Stimulated activated effector memory CD8-positive, alpha-beta T cell treated with anti-CD3 and anti-CD28 coated beads, Interleukin-12 subunit alpha, Interleukin-12 subunit beta, amount 100 ng/mL, for 72 hours (primary cell): Measurements from ENCODE around the gene TRABD.
A peak's percentile ranks its signal among the peaks of the same experiment; 100 is the strongest.
"Not testable (repeated sequence)": the region's sequence is repeated elsewhere in the genome, so short reads cannot be mapped to it uniquely, and the experiment has no call there.

Experiments
- ATAC-seq: fragments of 150-1000 bp; cut with Tn5 transposase; 2 replicates; pipeline ENCODE4 v1.10.0; 2021
- DNase-seq, 2 donors: peaks; one replicate each; pipeline ENCODE4 v3.0.0; 2021 to 2022; ENCODE audit warnings: low spot score in 2 of 2
- H3K27ac Mint-ChIP-seq: one replicate; pipeline ENCODE4 v1.8.0; 2022; ENCODE audit warnings: mild to moderate bottlenecking, mixed read lengths
- H3K36me3 Mint-ChIP-seq: one replicate; pipeline ENCODE4 v1.8.0; 2022; ENCODE audit warnings: mild to moderate bottlenecking, mixed read lengths
- H3K4me1 Mint-ChIP-seq: one replicate; pipeline ENCODE4 v1.8.0; 2022; ENCODE audit warnings: mixed read lengths
- H3K4me3 Mint-ChIP-seq: one replicate; pipeline ENCODE4 v1.8.0; 2022; ENCODE audit warnings: mild to moderate bottlenecking, mixed read lengths
- H3K9me3 Mint-ChIP-seq: one replicate; pipeline ENCODE4 v1.8.0; 2022; ENCODE audit warnings: mixed read lengths

Gene TRABD

DNA sequence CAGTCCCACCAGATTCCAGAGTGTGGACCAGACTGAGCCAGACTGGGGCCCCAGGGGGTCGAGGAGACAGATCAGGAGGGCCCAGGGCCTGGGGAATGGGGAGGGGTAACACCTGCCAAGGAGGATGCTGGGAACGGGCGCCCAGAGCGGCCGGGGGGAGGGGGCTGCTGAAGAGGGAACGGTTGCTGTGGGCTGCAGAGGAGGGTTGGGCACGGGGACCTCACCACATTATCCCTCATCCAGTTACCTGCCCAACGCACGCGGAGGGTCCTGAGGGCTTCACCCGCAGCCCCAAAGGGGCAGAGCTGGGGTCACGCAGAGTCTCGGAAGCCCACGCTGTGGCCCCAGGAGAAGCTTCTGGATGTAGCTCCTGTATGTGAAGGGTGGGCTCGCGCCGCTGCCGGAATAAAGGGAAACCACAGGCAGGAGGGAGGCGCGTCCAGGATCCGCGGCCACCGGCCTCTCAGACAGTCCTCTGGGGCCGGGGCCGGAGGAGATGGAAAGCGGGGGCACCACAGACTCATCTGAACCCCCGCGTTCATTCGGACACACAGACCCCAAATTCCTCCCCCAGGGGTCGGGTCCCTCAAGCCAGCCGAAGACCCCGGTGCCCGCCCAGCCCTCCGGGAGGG, 14.2 kb downstream of the TRABD start:
- Mint-ChIP-seq H3K27ac (peak overlapping the region; percentile 43), H3K9me3 (no peaks in the 10 kb centered on the region), H3K4me1 (peaks cover 31% of the 10 kb centered on the region), H3K36me3 (peaks cover 70% of the 10 kb centered on the region), H3K4me3 (peak overlapping the region; percentile 67)
- DNase-seq, result no peak
- ATAC-seq, result peak; percentile 1

DNA sequence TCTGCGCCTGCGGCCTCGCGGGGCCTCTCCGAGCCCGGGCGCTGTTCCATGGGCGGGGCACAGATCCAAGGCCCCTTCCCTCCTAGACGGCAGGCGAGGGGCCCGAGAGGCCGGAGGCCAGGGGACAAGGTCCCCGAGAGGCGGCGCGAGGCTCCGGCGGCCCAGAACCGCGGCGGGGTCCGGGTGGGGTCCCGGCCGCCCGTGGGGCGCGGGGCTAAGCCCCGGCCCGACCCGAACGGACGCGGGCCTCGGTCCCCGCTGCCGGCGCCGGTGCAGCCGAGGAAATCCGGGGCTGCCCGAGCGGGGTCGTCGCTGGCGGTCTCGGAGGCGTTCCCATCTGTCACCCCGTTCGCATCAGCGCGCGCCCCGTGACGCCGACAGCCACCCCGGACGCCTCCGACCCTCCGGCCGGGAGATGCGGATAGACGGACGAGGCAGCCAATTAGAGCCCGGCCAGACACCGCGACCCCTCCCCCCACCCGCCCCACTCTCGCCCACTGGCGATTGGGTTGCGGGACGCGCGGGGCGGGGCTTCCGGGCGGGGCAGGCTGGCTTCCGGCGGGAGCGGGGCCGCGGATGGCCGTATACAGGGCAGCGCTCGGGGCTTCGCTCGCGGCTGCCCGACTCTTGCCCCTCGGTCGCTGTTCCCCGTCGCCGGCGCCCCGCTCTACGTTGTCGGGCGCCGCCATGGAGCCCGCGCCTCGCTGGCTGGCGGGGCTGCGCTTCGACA, 14.9 kb downstream of the TRABD start, which contains the start of gene SELENOO:
Gene SELENOO, plus strand, starts transcription at position 551 of the 730 bp plus-strand sequence. Its CDS starts 26 bp downstream, at position 577.
- Mint-ChIP-seq H3K9me3 (no peaks in the 10 kb centered on the region), H3K36me3 (peaks cover 69% of the 10 kb centered on the region), H3K27ac (peak within 1 kb of the TSS; percentile 82), H3K4me1 (peaks cover 36% of the 10 kb centered on the region), H3K4me3 (peak within 1 kb of the TSS; percentile 73)
- ATAC-seq, result peak; percentile 91
- DNase-seq, result peak; percentile 81 to 93

DNA sequence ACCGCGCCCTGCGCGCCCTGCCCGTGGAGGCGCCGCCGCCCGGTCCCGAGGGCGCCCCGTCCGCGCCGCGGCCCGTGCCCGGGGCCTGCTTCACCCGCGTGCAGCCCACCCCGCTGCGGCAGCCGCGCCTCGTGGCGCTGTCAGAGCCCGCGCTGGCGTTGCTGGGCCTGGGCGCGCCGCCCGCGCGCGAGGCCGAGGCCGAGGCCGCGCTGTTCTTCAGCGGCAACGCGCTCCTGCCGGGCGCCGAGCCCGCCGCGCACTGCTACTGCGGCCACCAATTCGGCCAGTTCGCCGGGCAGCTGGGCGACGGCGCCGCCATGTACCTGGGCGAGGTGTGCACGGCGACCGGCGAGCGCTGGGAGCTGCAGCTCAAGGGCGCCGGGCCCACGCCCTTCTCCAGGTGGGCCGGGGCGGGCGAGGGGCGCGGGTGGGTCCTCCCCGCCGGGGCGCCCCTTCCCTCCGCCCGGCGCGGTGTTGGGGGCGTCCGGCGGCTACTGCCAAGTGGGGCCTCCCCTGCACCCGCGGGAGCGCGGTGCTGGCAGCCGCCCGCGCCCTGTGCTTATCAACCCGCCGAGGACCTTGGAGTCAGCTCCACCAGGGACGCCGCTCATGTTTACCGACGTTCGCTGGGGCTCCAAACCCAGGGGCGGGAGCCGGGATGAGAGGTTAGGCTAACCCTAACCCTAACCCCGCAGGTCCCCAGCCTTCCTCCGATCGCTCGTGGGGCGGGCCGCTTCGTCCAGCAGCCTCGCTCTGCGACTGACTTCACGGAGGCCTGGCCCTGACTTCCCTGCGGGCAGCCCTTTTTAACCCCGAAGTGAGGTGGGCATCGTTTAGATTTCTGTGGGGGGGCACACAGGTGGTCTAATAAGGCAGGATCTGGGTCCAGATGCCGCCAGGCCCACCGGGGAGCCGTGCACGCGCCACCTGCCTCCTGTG, 15.7 kb downstream of the TRABD start:
- Mint-ChIP-seq H3K4me1 (peaks cover 36% of the 10 kb centered on the region), H3K4me3 (peak overlapping the region; percentile 73), H3K27ac (peak overlapping the region; percentile 82), H3K36me3 (peaks cover 66% of the 10 kb centered on the region), H3K9me3 (no peaks in the 10 kb centered on the region)
- peak; percentile 51 for ATAC-seq
- DNase-seq, result no peak

DNA sequence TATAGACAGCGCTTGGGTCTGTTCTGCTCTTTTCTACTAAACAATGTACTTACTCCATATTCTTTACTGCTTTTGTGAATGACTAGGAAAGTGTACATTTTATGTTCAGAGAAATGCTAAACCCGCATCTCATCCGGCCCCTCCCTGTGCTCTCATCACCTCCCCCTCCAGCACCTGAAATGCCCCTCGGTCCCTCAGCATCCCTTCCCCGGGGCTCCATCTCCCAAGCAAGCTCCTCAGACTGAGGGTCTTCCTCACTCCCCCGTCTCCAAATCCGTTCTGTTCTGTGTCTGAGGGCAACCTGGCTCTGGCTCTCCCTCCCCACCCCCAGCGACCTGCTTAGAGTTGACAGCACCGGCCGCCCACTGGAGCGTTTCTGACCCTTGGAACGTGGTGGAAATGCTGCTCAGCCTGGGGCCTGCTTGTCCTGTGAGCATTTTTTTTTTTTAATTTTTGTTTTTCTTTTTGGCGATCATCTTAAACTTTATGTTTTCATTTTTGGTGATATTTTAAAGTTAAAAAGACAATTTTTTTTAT, 16.5 kb downstream of the TRABD start:
- no peaks in the 10 kb centered on the region for H3K9me3 Mint-ChIP-seq
- no peak for ATAC-seq
- no peak for DNase-seq
- H3K4me3 Mint-ChIP-seq, result peak overlapping the region; percentile 73
- peak overlapping the region; percentile 82 for H3K27ac Mint-ChIP-seq
- H3K4me1 Mint-ChIP-seq, result peaks cover 36% of the 10 kb centered on the region
- H3K36me3 Mint-ChIP-seq, result peaks cover 62% of the 10 kb centered on the region

DNA sequence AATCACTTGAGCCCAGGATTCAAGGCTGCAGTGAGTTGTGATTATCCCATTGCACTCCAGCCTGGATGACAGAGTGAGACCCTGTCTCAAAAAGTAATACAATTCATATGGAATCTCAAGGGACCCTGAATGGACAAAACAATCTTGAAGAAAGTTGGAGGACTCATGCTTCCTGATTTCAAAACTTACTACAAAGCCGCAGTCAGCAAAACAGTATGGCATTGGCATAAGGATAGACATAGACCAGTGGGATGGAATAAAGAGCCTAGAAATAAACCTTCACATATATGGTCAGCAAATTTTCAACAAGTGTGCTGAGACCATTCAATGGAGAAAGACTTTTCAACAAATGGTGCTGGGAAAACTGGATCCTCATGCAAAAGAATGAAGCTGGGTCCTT, 17.6 kb downstream of the TRABD start:
- DNase-seq (no peak), ATAC-seq (no peak)
- H3K4me3 Mint-ChIP-seq, result no peak overlapping the region
- H3K9me3 Mint-ChIP-seq, result no peaks in the 10 kb centered on the region
- H3K27ac Mint-ChIP-seq, result no peak overlapping the region
- peaks cover 36% of the 10 kb centered on the region for H3K4me1 Mint-ChIP-seq
- peaks cover 57% of the 10 kb centered on the region for H3K36me3 Mint-ChIP-seq

DNA sequence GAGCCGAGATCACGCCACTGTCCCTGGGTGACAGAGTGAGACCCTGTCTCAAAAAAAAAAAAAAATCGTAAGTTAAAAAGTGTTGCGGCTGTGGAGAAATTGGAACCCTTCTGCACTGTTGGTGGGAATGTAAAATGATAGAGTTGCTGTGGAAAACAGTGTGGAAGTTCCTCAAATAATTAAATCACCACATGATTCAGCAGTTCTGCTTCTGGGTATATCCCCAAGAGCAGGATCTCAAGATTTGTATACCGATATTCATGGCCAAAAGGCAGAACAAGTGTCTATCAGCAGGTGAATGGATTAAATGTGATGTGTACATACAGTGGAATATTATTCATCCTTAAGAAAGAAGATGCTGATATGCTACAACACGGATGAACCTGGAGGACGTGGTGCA, 18.9 kb downstream of the TRABD start:
- peaks cover 58% of the 10 kb centered on the region for H3K36me3 Mint-ChIP-seq
- no peaks in the 10 kb centered on the region for H3K9me3 Mint-ChIP-seq
- H3K4me3 Mint-ChIP-seq, result no peak overlapping the region
- ATAC-seq (no peak), DNase-seq (no peak)
- H3K4me1 Mint-ChIP-seq, result peaks cover 35% of the 10 kb centered on the region
- no peak overlapping the region for H3K27ac Mint-ChIP-seq

DNA sequence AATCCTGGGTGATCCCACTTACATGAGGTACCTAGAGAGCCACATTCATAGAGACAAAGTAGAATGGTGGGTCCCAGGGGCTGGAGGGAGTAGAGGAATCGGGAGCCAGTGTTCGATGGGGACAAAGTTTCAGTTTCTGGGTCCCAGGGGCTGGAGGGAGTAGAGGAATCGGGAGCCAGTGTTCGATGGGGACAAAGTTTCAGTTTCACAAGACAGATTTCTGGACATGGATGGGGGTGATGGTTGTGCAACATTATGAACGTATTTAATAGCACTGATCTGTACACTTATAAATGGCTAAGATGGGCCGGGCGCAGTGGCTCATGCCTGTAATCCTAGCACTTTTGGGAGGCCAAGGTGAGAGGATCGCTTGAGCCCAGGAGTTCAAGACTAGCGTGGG, 19.3 kb downstream of the TRABD start:
- Mint-ChIP-seq H3K36me3 (peaks cover 58% of the 10 kb centered on the region), H3K4me1 (peaks cover 35% of the 10 kb centered on the region)
- DNase-seq, H3K9me3 Mint-ChIP-seq, H3K27ac Mint-ChIP-seq, ATAC-seq, H3K4me3 Mint-ChIP-seq: not testable (repeated sequence)

DNA sequence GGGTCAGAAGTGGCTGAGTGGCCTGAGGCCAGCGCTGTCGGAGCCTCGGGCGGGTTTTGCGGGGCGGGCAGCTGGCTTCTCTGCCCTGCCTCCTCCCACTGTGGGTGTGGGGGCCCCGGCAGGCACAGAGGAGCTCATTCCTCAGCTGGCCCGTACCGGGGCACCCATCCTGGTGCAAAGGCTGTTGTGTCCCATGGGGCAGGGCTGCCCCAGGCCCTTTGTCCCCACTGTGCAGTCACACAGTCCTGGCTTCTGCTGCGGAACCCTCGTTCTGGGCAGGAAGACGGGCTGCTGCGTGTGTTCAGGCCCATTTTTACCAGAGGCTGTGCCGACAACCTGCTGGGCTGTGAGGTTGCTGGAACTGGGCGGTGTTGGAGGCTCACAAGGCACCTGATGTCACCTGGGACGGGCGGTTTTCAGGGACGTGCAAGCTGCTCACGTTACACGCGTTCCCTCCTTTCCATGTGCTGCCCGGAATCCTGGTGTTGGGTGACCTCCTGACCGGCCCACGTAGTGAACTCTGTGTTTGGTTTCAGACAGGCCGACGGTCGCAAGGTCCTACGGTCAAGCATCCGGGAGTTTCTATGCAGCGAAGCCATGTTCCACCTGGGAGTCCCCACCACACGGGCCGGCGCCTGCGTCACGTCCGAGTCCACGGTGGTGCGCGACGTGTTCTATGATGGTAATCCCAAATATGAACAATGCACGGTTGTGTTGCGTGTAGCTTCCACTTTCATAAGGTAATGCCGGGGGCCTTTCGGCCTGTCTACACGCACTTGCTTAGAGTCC, 20.3 kb downstream of the TRABD start:
- Mint-ChIP-seq H3K36me3 (peaks cover 65% of the 10 kb centered on the region), H3K4me3 (no peak overlapping the region), H3K27ac (no peak overlapping the region), H3K4me1 (peaks cover 36% of the 10 kb centered on the region), H3K9me3 (no peaks in the 10 kb centered on the region)
- no peak for DNase-seq
- ATAC-seq, result no peak

DNA sequence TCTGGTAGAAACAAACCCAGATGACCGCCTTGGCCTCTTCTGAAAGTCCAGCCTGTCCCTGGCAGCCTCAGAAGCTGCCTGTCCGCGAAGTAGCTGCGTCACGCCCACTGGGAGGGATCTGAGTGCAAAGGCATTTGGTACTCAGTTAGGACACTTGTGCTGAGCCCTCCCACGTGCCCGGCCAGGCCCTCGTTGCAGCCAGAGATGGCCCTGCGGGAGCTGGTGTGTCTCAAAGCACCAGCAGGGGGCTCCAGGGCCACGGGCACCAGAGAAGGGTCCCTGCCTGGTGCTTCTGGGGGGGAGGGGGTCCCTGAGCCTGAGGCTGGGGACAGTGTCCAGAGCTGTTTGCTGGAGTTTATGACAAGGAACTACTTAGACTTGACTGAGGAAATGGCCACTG, 20.9 kb downstream of the TRABD start:
- H3K27ac Mint-ChIP-seq, result no peak overlapping the region
- ATAC-seq (no peak), DNase-seq (no peak)
- no peak overlapping the region for H3K4me3 Mint-ChIP-seq
- H3K36me3 Mint-ChIP-seq, result peaks cover 70% of the 10 kb centered on the region
- H3K9me3 Mint-ChIP-seq, result no peaks in the 10 kb centered on the region
- H3K4me1 Mint-ChIP-seq, result peaks cover 36% of the 10 kb centered on the region

DNA sequence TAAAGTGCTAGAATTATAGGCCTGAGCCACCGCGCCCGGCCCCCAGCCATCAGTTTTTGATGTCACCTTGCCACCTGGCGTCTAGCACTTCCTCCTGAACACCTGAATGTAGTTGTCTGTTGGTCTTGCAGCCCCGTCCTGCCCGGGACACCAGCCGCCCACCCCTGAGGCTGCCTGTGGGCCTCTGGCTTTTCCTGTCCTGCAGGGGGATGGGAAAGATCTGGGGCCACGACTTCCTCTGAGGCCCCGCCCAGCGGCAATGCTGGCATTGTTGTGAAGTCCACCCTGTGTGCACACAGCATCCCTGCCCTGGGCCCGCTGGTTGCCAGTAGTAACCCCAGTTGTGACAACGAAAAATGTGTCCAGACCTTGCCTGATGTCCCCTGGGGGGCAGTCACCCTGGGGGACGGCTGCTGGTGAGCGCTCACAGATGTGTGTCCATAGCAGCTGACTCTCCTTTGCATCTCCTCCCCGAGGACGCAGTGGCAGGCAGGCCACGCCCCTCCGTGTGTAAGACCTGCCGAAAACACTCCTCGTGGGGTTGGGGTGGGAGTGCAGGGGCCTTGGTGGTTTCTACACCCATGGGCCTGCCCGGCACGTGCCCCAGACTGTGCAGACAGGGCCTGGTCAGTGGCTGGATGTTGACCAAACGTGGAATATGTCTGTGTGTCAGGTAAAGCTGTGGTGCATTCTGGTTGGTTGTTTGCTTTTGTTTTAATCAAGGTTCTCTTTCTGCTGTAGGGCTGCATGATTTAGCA, 21.8 kb downstream of the TRABD start:
- DNase-seq (no peak), ATAC-seq (no peak)
- Mint-ChIP-seq H3K4me3 (no peak overlapping the region), H3K9me3 (no peaks in the 10 kb centered on the region), H3K36me3 (peaks cover 73% of the 10 kb centered on the region), H3K27ac (peak overlapping the region; percentile 26), H3K4me1 (peaks cover 31% of the 10 kb centered on the region)

DNA sequence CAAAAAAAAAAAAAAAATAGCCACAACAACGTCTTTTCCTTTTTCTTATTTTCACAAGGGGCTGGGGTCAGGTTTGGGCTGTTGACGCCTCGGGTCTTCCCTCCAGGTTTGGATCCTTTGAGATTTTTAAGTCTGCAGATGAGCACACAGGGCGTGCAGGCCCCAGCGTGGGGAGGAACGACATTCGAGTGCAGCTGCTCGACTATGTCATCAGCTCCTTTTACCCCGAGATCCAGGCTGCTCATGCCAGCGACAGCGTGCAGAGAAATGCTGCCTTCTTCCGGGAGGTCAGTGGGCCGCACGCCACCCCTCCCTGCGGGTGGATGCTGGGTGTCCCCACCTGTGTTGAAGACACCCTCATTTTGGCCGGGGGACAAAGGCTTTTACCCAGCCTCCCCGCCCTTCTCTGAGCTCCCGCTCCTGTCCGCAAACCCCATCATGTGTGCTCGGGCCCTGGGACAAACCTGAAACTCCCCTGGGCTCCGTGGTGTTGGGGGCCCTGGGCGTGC, 22.8 kb downstream of the TRABD start:
- H3K27ac Mint-ChIP-seq, result no peak overlapping the region
- H3K9me3 Mint-ChIP-seq, result no peaks in the 10 kb centered on the region
- H3K4me1 Mint-ChIP-seq, result peaks cover 34% of the 10 kb centered on the region
- DNase-seq (no peak), ATAC-seq (no peak)
- H3K36me3 Mint-ChIP-seq, result peaks cover 73% of the 10 kb centered on the region
- no peak overlapping the region for H3K4me3 Mint-ChIP-seq

DNA sequence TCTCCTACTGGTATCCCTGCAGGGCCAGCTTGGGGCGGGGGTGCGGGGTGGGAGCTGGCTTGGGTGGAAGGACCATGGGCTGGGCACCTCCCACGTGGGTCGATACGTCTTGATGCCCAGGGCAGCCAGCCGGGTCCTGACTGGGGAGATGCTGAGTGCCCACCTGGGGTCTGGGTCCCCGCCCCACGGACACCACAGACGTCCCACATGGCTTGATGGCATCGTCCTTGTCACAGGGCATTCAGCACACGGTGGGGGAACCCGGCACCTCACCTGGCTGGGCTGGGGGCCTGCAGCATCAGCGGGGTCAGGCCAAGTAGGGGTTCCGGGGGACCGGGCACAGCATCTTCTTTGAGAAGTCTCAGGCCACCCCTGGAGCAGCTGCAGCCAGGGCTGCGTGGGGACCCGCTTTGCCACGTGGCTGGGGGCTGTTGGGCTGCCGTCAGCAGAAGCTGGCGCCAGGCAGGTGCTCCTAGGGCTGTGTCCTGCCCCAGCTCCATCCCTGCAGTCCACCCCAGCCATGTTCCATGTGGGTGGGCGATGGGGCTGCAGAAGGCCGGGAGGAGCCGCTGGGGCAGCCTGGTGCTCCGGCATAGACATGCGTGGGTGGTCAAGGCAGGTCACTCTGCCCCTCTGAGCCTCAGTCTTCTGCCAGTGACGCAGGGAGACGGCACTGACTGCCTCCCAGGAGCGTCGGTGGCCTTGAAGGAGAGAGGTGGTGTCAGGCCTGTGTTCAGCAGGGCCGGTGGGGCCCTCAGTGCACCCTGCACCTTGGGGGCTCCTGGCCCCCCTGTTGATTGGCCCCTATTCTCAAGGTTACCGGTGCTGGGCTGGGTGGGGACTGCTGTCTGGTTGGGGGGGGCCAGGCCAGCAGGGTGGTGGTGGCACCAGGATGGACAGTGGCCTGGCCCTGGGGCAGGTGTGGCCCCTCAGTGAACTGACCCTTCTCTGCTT, 23.5 kb downstream of the TRABD start:
- H3K9me3 Mint-ChIP-seq, result no peaks in the 10 kb centered on the region
- H3K4me3 Mint-ChIP-seq, result no peak overlapping the region
- H3K4me1 Mint-ChIP-seq, result peaks cover 26% of the 10 kb centered on the region
- peak overlapping the region; percentile 23 for H3K27ac Mint-ChIP-seq
- peaks cover 73% of the 10 kb centered on the region for H3K36me3 Mint-ChIP-seq
- DNase-seq (no peak), ATAC-seq (peak; percentile 24)

DNA sequence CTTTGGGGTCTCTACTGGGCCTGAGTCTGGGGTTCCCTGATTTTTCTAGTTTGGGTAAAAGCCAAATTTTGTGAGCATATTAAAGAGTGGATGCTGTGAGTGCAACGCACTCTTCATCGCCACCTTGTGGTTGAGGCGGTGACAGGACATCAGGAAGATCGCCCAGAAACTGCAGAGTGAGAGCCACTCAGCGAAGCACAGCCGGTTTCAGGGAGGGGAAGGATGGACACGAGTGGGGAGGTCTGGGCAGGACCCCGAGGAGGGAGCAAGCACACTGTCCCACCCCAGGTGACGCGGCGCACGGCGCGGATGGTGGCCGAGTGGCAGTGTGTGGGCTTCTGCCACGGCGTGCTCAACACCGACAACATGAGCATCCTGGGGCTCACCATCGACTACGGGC, 24.2 kb downstream of the TRABD start:
- ATAC-seq (peak; percentile 72), DNase-seq (peak; percentile 60 to 84)
- no peak overlapping the region for H3K4me3 Mint-ChIP-seq
- H3K36me3 Mint-ChIP-seq, result peaks cover 76% of the 10 kb centered on the region
- no peaks in the 10 kb centered on the region for H3K9me3 Mint-ChIP-seq
- peak overlapping the region; percentile 23 for H3K27ac Mint-ChIP-seq
- H3K4me1 Mint-ChIP-seq, result peaks cover 26% of the 10 kb centered on the region
